Cardiac ventricle fibroblast (primary cell): ENCODE measurements around the gene SNRNP70. TPM values are rescaled to one million over a fixed set of nuclear protein-coding genes. Genes with fewer than 3 reads are reported as not detected.

Experiments
- total RNA-seq: library from RNA; depleted of rRNA; stranded (reverse); fragments of >200 nt; gene quantifications from 2 replicates; pipeline ENCODE4 v1.2.3, GENCODE V29; 2015

Gene SNRNP70
- total RNA-seq, 1 donor from 2014 or later: 107 TPM

Other genes starting within 250 kb of the SNRNP70 start
- 3.0 TPM in 1 of 2 replicates, not detected in the other for gene HSD17B14, start 249.0 kb upstream of the SNRNP70 start, total RNA-seq
- gene PLEKHA4, start 216.8 kb upstream of the SNRNP70 start, total RNA-seq: 47.2 and 48.1 TPM in 2 replicates
- gene PPP1R15A, start 213.0 kb upstream of the SNRNP70 start, total RNA-seq: 28.2 and 33.1 TPM in 2 replicates
- gene TULP2, start 186.7 kb upstream of the SNRNP70 start, total RNA-seq: not detected in 2 replicates
- 544 and 558 TPM in 2 replicates for gene NUCB1, start 185.1 kb upstream of the SNRNP70 start, total RNA-seq
- not detected in 2 replicates for gene DHDH, start 151.8 kb upstream of the SNRNP70 start, total RNA-seq
- gene BAX, start 130.6 kb upstream of the SNRNP70 start, total RNA-seq: 78.0 and 87.6 TPM in 2 replicates
- 7,879 and 9,183 TPM in 2 replicates for gene FTL, start 120.1 kb upstream of the SNRNP70 start, total RNA-seq
- gene GYS1, start 92.1 kb upstream of the SNRNP70 start, total RNA-seq: 67.8 and 76.5 TPM in 2 replicates
- 90.5 and 99.1 TPM in 2 replicates for gene RUVBL2, start 91.6 kb upstream of the SNRNP70 start, total RNA-seq
- not detected in 2 replicates for gene LHB, start 68.4 kb upstream of the SNRNP70 start, total RNA-seq
- gene CGB3, start 61.1 kb upstream of the SNRNP70 start, total RNA-seq: not detected in 2 replicates
- gene CGB2, start 53.6 kb upstream of the SNRNP70 start, total RNA-seq: not detected in 2 replicates
- gene CGB1, start 48.6 kb upstream of the SNRNP70 start, total RNA-seq: not detected in 2 replicates
- gene CGB5, start 41.6 kb upstream of the SNRNP70 start, total RNA-seq: not detected in 2 replicates
- not detected in 2 replicates for gene CGB8, start 36.3 kb upstream of the SNRNP70 start, total RNA-seq
- gene CGB7, start 27.7 kb upstream of the SNRNP70 start, total RNA-seq: not detected in 2 replicates
- not detected in 2 replicates for gene NTF4, start 20.6 kb upstream of the SNRNP70 start, total RNA-seq
- gene KCNA7, start 12.8 kb upstream of the SNRNP70 start, total RNA-seq: not detected in 2 replicates
- 5.1 and 7.6 TPM in 2 replicates for gene LIN7B, start 28.9 kb downstream of the SNRNP70 start, total RNA-seq
- gene C19orf73, start 33.7 kb downstream of the SNRNP70 start, total RNA-seq: 0.25 and 2.7 TPM in 2 replicates
- 1.9 and 3.9 TPM in 2 replicates for gene PPFIA3, start 34.1 kb downstream of the SNRNP70 start, total RNA-seq
- gene HRC, start 69.9 kb downstream of the SNRNP70 start, total RNA-seq: not detected in 2 replicates
- gene TRPM4, start 72.3 kb downstream of the SNRNP70 start, total RNA-seq: 11.8 and 14.5 TPM in 2 replicates
- gene SLC6A16, start 239.7 kb downstream of the SNRNP70 start, total RNA-seq: 0.19 TPM in 1 of 2 replicates, not detected in the other
- gene CD37, start 250.0 kb downstream of the SNRNP70 start, total RNA-seq: not detected in 2 replicates